PFSK-1 (cell line): Measurements from ENCODE around the gene HDAC4.

ENCODE experiments used
- FOXP2 ChIP-seq: optimal IDR thresholded peaks from 2 replicates; pipeline ENCODE3; 2011; ENCODE audit warnings: borderline replicate concordance, control low read depth, inconsistent platforms; ENCODE audit not compliant: insufficient read depth; ENCODE audit errors: extremely low read length, extremely low read depth
- POLR2AphosphoS5 ChIP-seq: IDR thresholded peaks from 2 replicates; pipeline ENCODE4 v1.6.1; 2012; ENCODE audit warnings: low read depth, mild to moderate bottlenecking, control low read depth, low read length, moderate library complexity
- SIN3A ChIP-seq: IDR thresholded peaks from 2 replicates; pipeline ENCODE4 v1.6.1; 2012; ENCODE audit warnings: mild to moderate bottlenecking, low read length, moderate library complexity, borderline replicate concordance; ENCODE audit not compliant: insufficient read depth
- TAF1 ChIP-seq: IDR thresholded peaks from 2 replicates; pipeline ENCODE4 v1.6.1; 2012; ENCODE audit warnings: low read length, control low read depth, borderline replicate concordance; ENCODE audit not compliant: insufficient read depth
- TF ChIP-seq, protein P1 (sequence below), 2 experiments: IDR thresholded peaks; 2 replicates each; pipeline versions ENCODE4 v1.6.1 to v1.8.0; 2011 to 2012; ENCODE audit warnings: low read depth in 2 of 2, low read length in 2 of 2, control low read depth in 1 of 2, inconsistent platforms in 1 of 2, mild to moderate bottlenecking in 1 of 2, moderate library complexity in 1 of 2; ENCODE audit not compliant: insufficient read depth in 1 of 2

Gene HDAC4

DNA sequence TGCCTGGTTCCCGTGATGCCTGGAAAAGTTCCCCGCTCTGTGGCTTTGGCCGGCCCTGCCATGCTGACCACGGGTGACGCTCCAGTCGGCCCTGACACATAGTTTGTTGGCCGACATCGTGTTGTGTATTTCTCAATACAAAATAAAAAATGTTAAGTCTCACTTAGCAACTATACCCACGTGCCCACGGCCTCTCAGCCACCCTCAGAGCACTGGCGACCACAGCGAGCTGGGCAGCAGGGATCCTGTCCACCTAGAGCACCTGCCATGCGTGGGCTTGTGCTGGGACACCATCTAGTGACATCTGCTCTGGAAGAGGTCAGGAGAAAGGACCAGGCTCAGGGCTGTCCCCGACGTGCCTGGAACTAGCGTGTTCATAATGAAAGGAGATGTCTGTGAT, 261.7 kb downstream of the HDAC4 start:
- TF ChIP-seq POLR2AphosphoS5 = no peak
- TF ChIP-seq TAF1 = no peak
- no peak for TF ChIP-seq SIN3A
- no peak for TF ChIP-seq FOXP2
- TF ChIP-seq, protein P1, sequence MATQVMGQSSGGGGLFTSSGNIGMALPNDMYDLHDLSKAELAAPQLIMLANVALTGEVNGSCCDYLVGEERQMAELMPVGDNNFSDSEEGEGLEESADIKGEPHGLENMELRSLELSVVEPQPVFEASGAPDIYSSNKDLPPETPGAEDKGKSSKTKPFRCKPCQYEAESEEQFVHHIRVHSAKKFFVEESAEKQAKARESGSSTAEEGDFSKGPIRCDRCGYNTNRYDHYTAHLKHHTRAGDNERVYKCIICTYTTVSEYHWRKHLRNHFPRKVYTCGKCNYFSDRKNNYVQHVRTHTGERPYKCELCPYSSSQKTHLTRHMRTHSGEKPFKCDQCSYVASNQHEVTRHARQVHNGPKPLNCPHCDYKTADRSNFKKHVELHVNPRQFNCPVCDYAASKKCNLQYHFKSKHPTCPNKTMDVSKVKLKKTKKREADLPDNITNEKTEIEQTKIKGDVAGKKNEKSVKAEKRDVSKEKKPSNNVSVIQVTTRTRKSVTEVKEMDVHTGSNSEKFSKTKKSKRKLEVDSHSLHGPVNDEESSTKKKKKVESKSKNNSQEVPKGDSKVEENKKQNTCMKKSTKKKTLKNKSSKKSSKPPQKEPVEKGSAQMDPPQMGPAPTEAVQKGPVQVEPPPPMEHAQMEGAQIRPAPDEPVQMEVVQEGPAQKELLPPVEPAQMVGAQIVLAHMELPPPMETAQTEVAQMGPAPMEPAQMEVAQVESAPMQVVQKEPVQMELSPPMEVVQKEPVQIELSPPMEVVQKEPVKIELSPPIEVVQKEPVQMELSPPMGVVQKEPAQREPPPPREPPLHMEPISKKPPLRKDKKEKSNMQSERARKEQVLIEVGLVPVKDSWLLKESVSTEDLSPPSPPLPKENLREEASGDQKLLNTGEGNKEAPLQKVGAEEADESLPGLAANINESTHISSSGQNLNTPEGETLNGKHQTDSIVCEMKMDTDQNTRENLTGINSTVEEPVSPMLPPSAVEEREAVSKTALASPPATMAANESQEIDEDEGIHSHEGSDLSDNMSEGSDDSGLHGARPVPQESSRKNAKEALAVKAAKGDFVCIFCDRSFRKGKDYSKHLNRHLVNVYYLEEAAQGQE (IDR thresholded peaks at IDR 0.05; ENCODE audit: insufficient read depth in 1 of 2, low read depth in 2 of 2, low read length in 2 of 2) = no peak

DNA sequence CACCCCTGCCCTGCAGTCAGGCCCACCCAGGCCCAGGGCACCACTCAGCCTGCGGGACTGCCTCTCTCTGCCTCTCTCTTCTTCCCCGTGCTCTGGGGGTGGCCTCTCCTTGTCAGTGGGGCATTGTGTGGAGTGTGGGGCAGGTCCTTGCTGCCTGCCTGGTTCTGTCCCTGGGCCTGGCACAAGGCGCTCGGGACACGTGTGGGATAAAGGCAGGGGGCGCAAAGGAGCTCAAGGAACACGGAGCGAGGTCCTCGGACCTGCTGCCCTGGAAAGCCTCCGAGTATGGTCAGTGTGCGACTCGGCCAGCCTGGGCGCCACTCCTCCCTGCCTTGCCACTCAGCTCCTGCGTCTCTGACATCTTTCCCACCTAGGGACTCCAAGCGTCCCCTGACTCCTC, 262.2 kb downstream of the HDAC4 start:
- TF ChIP-seq TAF1 (no peak), SIN3A (no peak), POLR2AphosphoS5 (no peak), FOXP2 (no peak)
- TF ChIP-seq, protein P1 (IDR thresholded peaks at IDR 0.05; ENCODE audit: insufficient read depth in 1 of 2, low read depth in 2 of 2, low read length in 2 of 2) = no peak

DNA sequence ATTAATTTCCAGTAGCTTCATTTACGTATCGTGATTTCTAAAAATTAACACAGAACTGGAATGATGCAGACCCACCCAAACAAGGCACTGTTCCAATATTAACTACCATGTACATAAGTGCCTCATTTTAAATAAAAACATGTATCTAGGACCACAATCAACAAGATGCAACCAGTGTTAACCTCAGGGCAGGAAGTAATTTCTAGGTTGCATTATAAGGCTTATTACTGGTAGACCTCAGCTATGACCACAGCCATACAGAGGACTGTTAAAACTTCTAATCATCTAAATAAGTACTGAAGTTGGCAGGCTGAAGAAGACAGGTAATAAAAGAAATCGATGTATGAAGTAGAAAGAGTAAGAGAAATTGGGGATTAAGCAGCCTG, 262.9 kb downstream of the HDAC4 start:
- TF ChIP-seq, protein P1 (IDR thresholded peaks at IDR 0.05; ENCODE audit: insufficient read depth in 1 of 2, low read depth in 2 of 2, low read length in 2 of 2) = no peak
- TF ChIP-seq FOXP2 = no peak
- TF ChIP-seq POLR2AphosphoS5 = no peak
- TF ChIP-seq TAF1 = no peak
- TF ChIP-seq SIN3A = no peak

DNA sequence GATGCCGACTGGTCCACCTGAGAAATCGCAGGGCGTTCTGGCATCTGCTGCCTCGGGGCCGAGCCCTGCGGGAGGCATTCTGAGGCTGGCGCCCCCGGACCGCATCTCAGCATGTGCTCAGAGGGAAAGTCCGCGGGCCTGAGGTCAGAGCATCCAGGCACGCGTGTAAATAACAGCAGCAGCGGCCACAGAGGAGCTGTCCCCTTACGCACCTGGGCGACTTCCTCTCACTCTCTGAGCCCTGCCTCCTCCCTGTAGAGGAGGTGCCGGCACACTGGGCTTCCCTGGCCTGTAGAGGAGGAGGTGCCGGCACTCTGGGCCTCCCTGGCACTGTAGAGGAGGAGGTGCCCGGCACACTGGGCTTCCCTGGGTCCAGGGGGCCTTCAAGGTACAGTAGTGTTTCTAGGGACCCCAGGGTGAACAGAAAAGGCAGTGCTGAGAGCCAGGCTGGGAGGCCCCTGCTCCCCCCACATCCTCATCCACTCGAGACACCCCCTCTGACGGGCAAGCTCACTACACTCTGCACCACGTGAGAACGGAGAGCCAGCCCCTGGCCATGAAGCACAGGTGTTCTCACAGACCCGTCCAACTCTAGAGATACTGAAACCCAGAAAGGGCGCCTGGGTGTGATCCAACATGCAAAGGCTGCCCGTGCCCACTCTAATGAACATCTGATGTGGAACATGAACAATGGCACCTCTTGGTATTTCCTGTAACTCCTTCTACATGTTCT, 263.5 kb downstream of the HDAC4 start:
- TF ChIP-seq TAF1 (no peak), POLR2AphosphoS5 (no peak), FOXP2 (no peak), SIN3A (no peak)
- TF ChIP-seq, protein P1 (IDR thresholded peaks at IDR 0.05; ENCODE audit: insufficient read depth in 1 of 2, low read depth in 2 of 2, low read length in 2 of 2) = no peak

DNA sequence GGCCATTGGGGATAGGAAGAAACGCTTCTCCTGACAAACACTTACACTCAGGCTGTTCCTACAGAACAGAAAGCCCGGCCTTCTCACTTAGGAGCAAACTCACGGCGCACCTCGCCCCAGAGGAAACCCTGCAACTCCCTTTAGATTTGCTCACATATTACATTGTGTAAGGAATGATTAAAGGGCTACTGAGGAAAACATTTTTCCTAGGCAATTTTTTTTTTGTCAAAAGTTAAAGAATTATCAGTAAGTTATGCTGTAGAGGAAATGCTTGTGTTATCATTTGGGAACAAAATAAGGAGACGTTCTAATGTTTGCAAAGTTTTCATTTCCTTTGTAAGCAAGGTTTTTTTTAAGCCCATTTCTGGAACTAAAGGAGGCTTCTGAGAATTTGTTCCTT, 264.1 kb downstream of the HDAC4 start:
- no peak for TF ChIP-seq FOXP2
- TF ChIP-seq, protein P1 (IDR thresholded peaks at IDR 0.05; ENCODE audit: insufficient read depth in 1 of 2, low read depth in 2 of 2, low read length in 2 of 2) = no peak
- no peak for TF ChIP-seq TAF1
- no peak for TF ChIP-seq POLR2AphosphoS5
- TF ChIP-seq SIN3A = no peak
